HCT116 (cell line): Measurements from ENCODE around the gene FCRL5. TPM values are rescaled to one million over a fixed set of nuclear protein-coding genes. Genes with fewer than 3 reads are reported as not detected.

Experiments
- ATAC-seq: fragments of 200-7000 bp; cut with Tn5 transposase; 2 replicates; pipeline ENCODE4 v1.9.1; 2020; ENCODE audit warnings: mild to moderate bottlenecking, moderate library complexity
- BruUV-seq: library from RNA; stranded (reverse); fragments of 400-500 nt; replicated peaks from 2 replicates; lab custom pipeline; 2021; lab: Mats Ljungman, UMichigan
- CTCF ChIA-PET: fragments of 300-600 bp; sonication (Branson Sonifier 250); formaldehyde crosslinking; loops from one replicate; lab custom pipeline; 2021; ENCODE audit warnings: antibody characterized with exemption; lab: Charles Lee
- POLR2A ChIA-PET: fragments of 300-600, 350-600 bp; sonication (Branson Sonifier 250); formaldehyde crosslinking; loops from one replicate; lab custom pipeline; 2021; ENCODE audit warnings: antibody characterized with exemption; lab: Charles Lee
- RAD21 ChIA-PET, 2 experiments: fragments of 300-600 bp; sonication (Branson Sonifier 250); formaldehyde crosslinking; loops; one replicate each; lab custom pipeline; 2023; ENCODE audit warnings: low total read pairs in 2 of 2; ENCODE audit not compliant: uncharacterized antibody in 2 of 2, unreplicated experiment in 2 of 2, low non-redundant PET in 1 of 2; lab: Charles Lee
- DNase-seq: peaks from one replicate; pipeline ENCODE4 v3.0.0-alpha.2; 2010; ENCODE audit warnings: low read depth, low spot score
- H2AFZ ChIP-seq: fragments of 200-600 bp; shearing (Covaris generic), sonication (generic); 2 replicates; pipeline ENCODE4 v1.6.1; 2017; ENCODE audit warnings: low read depth, mixed run types, mixed read lengths, antibody characterized with exemption, low read length; ENCODE audit not compliant: poor library complexity, severe bottlenecking
- H3K27ac ChIP-seq: 2 replicates; pipeline ENCODE4 v1.5.1; 2012; ENCODE audit warnings: low read depth, low read length
- H3K27me3 ChIP-seq: fragments of 200-600 bp; sonication (generic); 2 replicates; pipeline ENCODE4 v1.6.1; 2016; ENCODE audit warnings: mixed run types, low read length, mixed read lengths; ENCODE audit not compliant: insufficient read depth
- H3K36me3 ChIP-seq, 2 experiments: fragments of 200-500 bp in 1 of 2; fragments of 200-600 bp in 1 of 2; sonication (Bioruptor generic) in 1 of 2; sonication (generic) in 1 of 2; 2 replicates each; pipeline versions ENCODE4 v1.5.1 to v1.6.1; 2014 to 2016; ENCODE audit warnings: low read length in 2 of 2, inconsistent platforms in 1 of 2, mixed read lengths in 1 of 2, mixed run types in 1 of 2; ENCODE audit not compliant: insufficient read depth in 2 of 2, control insufficient read depth in 1 of 2
- H3K4me1 ChIP-seq, 2 experiments: fragments of 200-600 bp in 1 of 2; sonication (generic) in 1 of 2; 2 replicates each; pipeline versions ENCODE4 v1.5.1 to v1.6.1; 2012 to 2017; ENCODE audit warnings: low read length in 2 of 2, inconsistent platforms in 1 of 2, mild to moderate bottlenecking in 1 of 2, mixed read lengths in 1 of 2, mixed run types in 1 of 2, moderate library complexity in 1 of 2; ENCODE audit not compliant: insufficient read depth in 2 of 2, control insufficient read depth in 1 of 2
- H3K4me2 ChIP-seq: fragments of 200-600 bp; sonication (generic); 2 replicates; pipeline ENCODE4 v1.6.1; 2017; ENCODE audit warnings: mixed run types, low read length, mixed read lengths
- H3K4me3 ChIP-seq, 2 experiments: fragments of 200-600 bp in 1 of 2; sonication (generic) in 1 of 2; replicated peaks in 1 of 2; 2 replicates each; pipeline ENCODE4 v1.5.1; 2011 to 2016; ENCODE audit warnings: low read length in 2 of 2, control low read depth in 1 of 2, low read depth in 1 of 2, mild to moderate bottlenecking in 1 of 2, mixed read lengths in 1 of 2, mixed run types in 1 of 2
- H3K79me2 ChIP-seq: fragments of 200-600 bp; sonication (generic); 2 replicates; pipeline ENCODE4 v1.6.1; 2017; ENCODE audit warnings: mild to moderate bottlenecking, mixed run types, low read length, moderate library complexity, mixed read lengths; ENCODE audit not compliant: insufficient read depth
- H3K9ac ChIP-seq: fragments of 200-600 bp; sonication (generic); 2 replicates; pipeline ENCODE4 v1.6.1; 2016; ENCODE audit warnings: low read length, mixed read lengths
- H3K9me2 ChIP-seq: fragments of 200-600 bp; sonication (generic), shearing (Covaris generic); 2 replicates; pipeline ENCODE4 v1.6.1; 2017; ENCODE audit warnings: mixed run types, mild to moderate bottlenecking, moderate library complexity; ENCODE audit not compliant: insufficient read depth
- H3K9me3 ChIP-seq, 2 experiments: fragments of 200-500 bp in 1 of 2; fragments of 200-600 bp in 1 of 2; sonication (Bioruptor generic) in 1 of 2; sonication (generic) in 1 of 2; 2 replicates each; pipeline ENCODE4 v1.6.1; 2014 to 2017; ENCODE audit warnings: low read length in 2 of 2, mixed read lengths in 2 of 2, inconsistent platforms in 1 of 2, low read depth in 1 of 2, mild to moderate bottlenecking in 1 of 2, mixed run types in 1 of 2, moderate library complexity in 1 of 2; ENCODE audit not compliant: control insufficient read depth in 1 of 2, insufficient read depth in 1 of 2
- H4K20me1 ChIP-seq: fragments of 200-600 bp; sonication (generic), shearing (Covaris generic); 2 replicates; pipeline ENCODE4 v1.6.1; 2017; ENCODE audit warnings: mixed run types, mild to moderate bottlenecking, moderate library complexity; ENCODE audit not compliant: insufficient read depth
- ATF3 ChIP-seq: IDR thresholded peaks from 2 replicates; pipeline ENCODE4 v1.6.1; 2012
- CEBPB ChIP-seq: IDR thresholded peaks from 2 replicates; pipeline ENCODE4 v1.6.1; 2012; ENCODE audit warnings: low read depth
- CTCF ChIP-seq, 3 experiments: fragments of 200-600 bp in 1 of 3; sonication (generic) in 1 of 3; IDR thresholded peaks in 2 of 3; conservative IDR thresholded peaks in 1 of 3; 2 replicates each; pipeline ENCODE4 v1.5.1; 2012 to 2017; ENCODE audit warnings: low read depth in 2 of 3, low read length in 2 of 3, antibody characterized with exemption in 1 of 3, borderline replicate concordance in 1 of 3, control low read depth in 1 of 3, mild to moderate bottlenecking in 1 of 3, mixed read lengths in 1 of 3, mixed run types in 1 of 3, moderate library complexity in 1 of 3; ENCODE audit not compliant: insufficient read depth in 1 of 3
- EGR1 ChIP-seq: IDR thresholded peaks from 2 replicates; pipeline ENCODE4 v1.6.1; 2012; ENCODE audit warnings: low read depth
- ELF1 ChIP-seq: IDR thresholded peaks from 2 replicates; pipeline ENCODE4 v1.6.1; 2012; ENCODE audit warnings: low read depth, borderline replicate concordance
- EZH2 ChIP-seq: fragments of 200-600 bp; sonication (generic); IDR thresholded peaks from 2 replicates; pipeline ENCODE4 v1.6.1; 2017; ENCODE audit warnings: antibody characterized with exemption, mixed run types
- JUND ChIP-seq: IDR thresholded peaks from 2 replicates; pipeline ENCODE4 v1.6.1; 2012
- MAX ChIP-seq: IDR thresholded peaks from 2 replicates; pipeline ENCODE4 v1.6.1; 2012
- POLR2AphosphoS5 ChIP-seq: IDR thresholded peaks from 2 replicates; pipeline ENCODE4 v1.6.1; 2011; ENCODE audit warnings: mild to moderate bottlenecking, low read depth, low read length, moderate library complexity
- RAD21 ChIP-seq: IDR thresholded peaks from 2 replicates; pipeline ENCODE4 v1.6.1; 2012; ENCODE audit warnings: low read depth, mild to moderate bottlenecking
- REST ChIP-seq: IDR thresholded peaks from 2 replicates; pipeline ENCODE4 v1.6.1; 2012; ENCODE audit warnings: low read depth
- SIN3A ChIP-seq: IDR thresholded peaks from 2 replicates; pipeline ENCODE4 v1.6.1; 2012; ENCODE audit warnings: low read depth
- SP1 ChIP-seq: IDR thresholded peaks from 2 replicates; pipeline ENCODE4 v1.6.1; 2012; ENCODE audit warnings: low read depth
- SRF ChIP-seq: IDR thresholded peaks from 2 replicates; pipeline ENCODE4 v1.6.1; 2012; ENCODE audit warnings: low read depth
- TCF7L2 ChIP-seq: IDR thresholded peaks from 2 replicates; pipeline ENCODE4 v1.7.0; 2011; ENCODE audit warnings: borderline replicate concordance, inconsistent platforms; ENCODE audit not compliant: insufficient read depth, insufficient read length; ENCODE audit errors: extremely low read depth
- YY1 ChIP-seq: IDR thresholded peaks from 2 replicates; pipeline ENCODE4 v1.6.1; 2011; ENCODE audit warnings: low read length, low read depth, moderate library complexity, mild to moderate bottlenecking; ENCODE audit not compliant: insufficient replicate concordance; ENCODE audit errors: extremely low read depth
- ZBTB33 ChIP-seq: IDR thresholded peaks from 2 replicates; pipeline ENCODE4 v1.6.1; 2011; ENCODE audit warnings: mild to moderate bottlenecking, low read length, moderate library complexity; ENCODE audit not compliant: insufficient replicate concordance; ENCODE audit errors: extremely low read depth
- ZFX ChIP-seq: fragments of 450-650 bp; IDR thresholded peaks from 2 replicates; pipeline ENCODE4 v1.6.1; 2017
- ZNF274 ChIP-seq: fragments of 200-500 bp; sonication (Bioruptor generic); IDR thresholded peaks from 2 replicates; pipeline ENCODE4 v1.6.1; 2014; ENCODE audit warnings: mild to moderate bottlenecking, low read depth, low read length, inconsistent platforms
- intact Hi-C: fragments of 100-400 bp; cut with micrococcal nuclease; formaldehyde crosslinking; loops from 2 replicates; pipeline ENCODE4 v1.10.0; 2022
- total RNA-seq: library from RNA; stranded (reverse); gene quantifications from one replicate; pipeline ENCODE4 v1.2.1, GENCODE V29; 2021; ENCODE audit not compliant: unreplicated experiment

Gene FCRL5
- total RNA-seq, 1 experiment from 2014 or later = not detected

- TF ChIP-seq EZH2 (no peak), SP1 (no peak), POLR2AphosphoS5 (no peak), EGR1 (no peak), CEBPB (no peak), RAD21 (no peak), CTCF (IDR thresholded peaks at IDR 0.05 in 2 of 3, conservative IDR thresholded peaks at IDR 0.05 in 1 of 3; ENCODE audit: borderline replicate concordance in 1 of 3, insufficient read depth in 1 of 3, low read depth in 2 of 3, low read length in 2 of 3) (no peak), SRF (no peak), ELF1 (no peak), ATF3 (no peak), ZFX (no peak), SIN3A (no peak), ZNF274 (no peak), MAX (no peak), TCF7L2 (no peak), YY1 (no peak), ZBTB33 (no peak), REST (no peak), JUND (no peak)
- CTCF ChIA-PET = interaction anchor here (0.9 to 1.9 kb wide), 7 partner anchors 9 to 193 kb away, joined by 3 to 14 read pairs (median 5); no protein-coding TSS in a partner anchor
- Histone ChIP-seq H3K4me3 (no peak overlapping the region), H3K9ac (no peak overlapping the region), H3K4me2 (no peak overlapping the region), H3K36me3 (no peaks in the 10 kb centered on the region), H4K20me1 (no peaks in the 10 kb centered on the region), H3K27ac (no peak overlapping the region), H3K9me2 (no peaks in the 10 kb centered on the region), H3K79me2 (no peaks in the 10 kb centered on the region), H3K4me1 (no peaks in the 10 kb centered on the region), H2AFZ (no peak overlapping the region), H3K27me3 (peaks cover 15% of the 10 kb centered on the region), H3K9me3 (no peaks in the 10 kb centered on the region)
- DNase-seq = no peak
- BruUV-seq = no TSS peak
- RAD21 ChIA-PET = no interaction called here
- POLR2A ChIA-PET = no interaction called here
- intact Hi-C loops = loop anchor here (10.0 kb wide), 1 partner anchor 440 kb away; no protein-coding TSS in a partner anchor
- 0 out of 2 replicates have a peak, but pooled peaks have one; percentile 48 for ATAC-seq
Observed at GRCh38 chr1:157504646-157505045, 47.7 kb downstream of the FCRL5 start.
